IMR-90 (cell line): ENCODE measurements around the gene DOCK1. TPM values are rescaled to one million over a fixed set of nuclear protein-coding genes. Genes with fewer than 3 reads are reported as not detected.
A peak's percentile ranks its signal among the peaks of the same experiment; 100 is the strongest.

ENCODE experiments used
- ATAC-seq: fragments of 200-7000 bp; cut with Tn5 transposase; 2 replicates; pipeline ENCODE4 v1.9.1; 2020; ENCODE audit warnings: low read depth, mild to moderate bottlenecking, moderate library complexity
- BruUV-seq: library from RNA; stranded (reverse); fragments of 400-500 nt; replicated peaks from 2 replicates; lab custom pipeline; 2021; lab: Mats Ljungman, UMichigan
- CTCF ChIA-PET: fragments of 300-600 bp; formaldehyde crosslinking; extraction: SDS; loops from one replicate; lab custom pipeline; 2021; ENCODE audit warnings: antibody characterized with exemption; lab: Yijun Ruan, JAX
- POLR2A ChIA-PET: fragments of 300-600 bp; sonication (Branson Sonifier 250); formaldehyde crosslinking; loops from one replicate; lab custom pipeline; 2022; ENCODE audit warnings: antibody characterized with exemption; ENCODE audit not compliant: unreplicated experiment; lab: Charles Lee
- DNase-seq: peaks from one replicate; pipeline ENCODE4 v3.0.0; 2013
- H2AFZ ChIP-seq: replicated peaks from 2 replicates; pipeline ENCODE3; 2013; ENCODE audit warnings: low read length, mild to moderate bottlenecking; ENCODE audit not compliant: poor library complexity
- H2AK5ac ChIP-seq: 2 replicates; pipeline ENCODE4 v1.6.1; 2013; ENCODE audit warnings: low read depth, low read length, inconsistent platforms
- H2AK9ac ChIP-seq: replicated peaks from 2 replicates; pipeline ENCODE3; 2013; ENCODE audit warnings: mild to moderate bottlenecking, low read depth, low read length, moderate library complexity; ENCODE audit not compliant: poor library complexity
- H2BK120ac ChIP-seq: 2 replicates; pipeline ENCODE4 v1.6.1; 2013; ENCODE audit warnings: low read depth, low read length, inconsistent platforms
- H2BK15ac ChIP-seq: 3 replicates; pipeline ENCODE4 v1.6.1; 2013; ENCODE audit warnings: low read depth, low read length, inconsistent platforms
- H2BK20ac ChIP-seq: 2 replicates; pipeline ENCODE4 v1.6.1; 2013; ENCODE audit warnings: low read depth, mild to moderate bottlenecking, inconsistent platforms, low read length, moderate library complexity
- H2BK5ac ChIP-seq: 2 replicates; pipeline ENCODE4 v1.6.1; 2013; ENCODE audit warnings: mild to moderate bottlenecking, low read depth, low read length, inconsistent platforms; ENCODE audit not compliant: poor library complexity, severe bottlenecking
- H3K14ac ChIP-seq: replicated peaks from 2 replicates; pipeline ENCODE4 v1.6.1; 2013; ENCODE audit warnings: low read depth, low read length, inconsistent platforms
- H3K18ac ChIP-seq: 2 replicates; pipeline ENCODE4 v1.6.1; 2013; ENCODE audit warnings: low read depth, low read length, control low read depth
- H3K23ac ChIP-seq: 2 replicates; pipeline ENCODE4 v1.6.1; 2013; ENCODE audit warnings: low read depth, low read length, inconsistent platforms
- H3K27ac ChIP-seq: 2 replicates; pipeline ENCODE4 v1.5.1; 2013; ENCODE audit warnings: mild to moderate bottlenecking, control low read depth, low read length; ENCODE audit not compliant: insufficient read depth
- H3K27me3 ChIP-seq: 2 replicates; pipeline ENCODE4 v1.6.1; 2013; ENCODE audit warnings: low read length; ENCODE audit not compliant: control insufficient read depth, insufficient read depth
- H3K36me3 ChIP-seq: 2 replicates; pipeline ENCODE4 v1.6.1; 2013; ENCODE audit warnings: low read length, mixed read lengths; ENCODE audit not compliant: control insufficient read depth, insufficient read depth
- H3K4ac ChIP-seq: 2 replicates; pipeline ENCODE4 v1.6.1; 2013; ENCODE audit warnings: low read depth, low read length, inconsistent platforms
- H3K4me1 ChIP-seq: 2 replicates; pipeline ENCODE4 v1.6.1; 2013; ENCODE audit warnings: low read length, mixed read lengths; ENCODE audit not compliant: control insufficient read depth, insufficient read depth
- H3K4me2 ChIP-seq: 2 replicates; pipeline ENCODE4 v1.6.1; 2013; ENCODE audit warnings: low read depth, mild to moderate bottlenecking, control low read depth, low read length, moderate library complexity
- H3K4me3 ChIP-seq: 2 replicates; pipeline ENCODE4 v1.5.1; 2013; ENCODE audit warnings: low read depth, mild to moderate bottlenecking, control low read depth, low read length, moderate library complexity; ENCODE audit not compliant: insufficient read depth
- H3K56ac ChIP-seq: 2 replicates; pipeline ENCODE4 v1.6.1; 2013; ENCODE audit warnings: low read length, inconsistent platforms; ENCODE audit not compliant: insufficient read depth; ENCODE audit errors: extremely low read depth
- H3K79me1 ChIP-seq, 2 experiments: 2 replicates each; pipeline ENCODE4 v1.6.1; 2013; ENCODE audit warnings: low read length in 2 of 2, inconsistent platforms in 1 of 2, low read depth in 1 of 2
- H3K9ac ChIP-seq: 2 replicates; pipeline ENCODE4 v1.6.1; 2013; ENCODE audit warnings: low read depth, low read length, control low read depth
- H3K9me1 ChIP-seq: 2 replicates; pipeline ENCODE4 v1.6.1; 2013; ENCODE audit warnings: low read length, inconsistent platforms; ENCODE audit not compliant: insufficient read depth
- H3K9me3 ChIP-seq: 2 replicates; pipeline ENCODE4 v1.6.1; 2013; ENCODE audit warnings: low read length; ENCODE audit not compliant: control insufficient read depth, insufficient read depth
- H4K20me1 ChIP-seq: 2 replicates; pipeline ENCODE4 v1.6.1; 2013; ENCODE audit warnings: low read length, inconsistent platforms; ENCODE audit not compliant: insufficient read depth
- H4K5ac ChIP-seq: 2 replicates; pipeline ENCODE4 v1.6.1; 2013; ENCODE audit warnings: mild to moderate bottlenecking, low read depth, low read length, control low read depth
- H4K8ac ChIP-seq, 2 experiments: 2 replicates each; pipeline ENCODE4 v1.6.1; 2013; ENCODE audit warnings: low read depth in 2 of 2, low read length in 2 of 2, control low read depth in 1 of 2, inconsistent platforms in 1 of 2
- H4K91ac ChIP-seq: 2 replicates; pipeline ENCODE4 v1.6.1; 2013; ENCODE audit warnings: low read depth, low read length, inconsistent platforms; ENCODE audit not compliant: insufficient read depth
- CEBPB ChIP-seq: IDR thresholded peaks from 2 replicates; pipeline ENCODE4 v1.6.1; 2012; ENCODE audit warnings: low read depth, low read length, improper control_type of control experiment
- MAFK ChIP-seq: IDR thresholded peaks from 2 replicates; pipeline ENCODE4 v1.6.1; 2012; ENCODE audit warnings: low read depth, low read length, improper control_type of control experiment
- MAZ ChIP-seq: IDR thresholded peaks from 2 replicates; pipeline ENCODE4 v1.6.1; 2012; ENCODE audit warnings: low read depth, mild to moderate bottlenecking, low read length, improper control_type of control experiment, moderate library complexity, borderline replicate concordance
- MXI1 ChIP-seq: IDR thresholded peaks from 2 replicates; pipeline ENCODE4 v1.6.1; 2012; ENCODE audit warnings: low read depth, mild to moderate bottlenecking, low read length, moderate library complexity, borderline replicate concordance
- POLR2A ChIP-seq: IDR thresholded peaks from 2 replicates; pipeline ENCODE4 v1.6.1; 2012; ENCODE audit warnings: mild to moderate bottlenecking, low read depth, low read length
- RAD21 ChIP-seq: IDR thresholded peaks from 2 replicates; pipeline ENCODE4 v1.6.1; 2012; ENCODE audit warnings: low read length, improper control_type of control experiment
- RCOR1 ChIP-seq: IDR thresholded peaks from 2 replicates; pipeline ENCODE4 v1.6.1; 2012; ENCODE audit warnings: mild to moderate bottlenecking, low read length, improper control_type of control experiment; ENCODE audit not compliant: insufficient replicate concordance
- RFX5 ChIP-seq: IDR thresholded peaks from 2 replicates; pipeline ENCODE4 v1.8.0; 2012; ENCODE audit warnings: low read depth, mild to moderate bottlenecking, low read length, moderate library complexity
- WGBS, 2 experiments: methylation state at CpG; one replicate each; pipeline versions ENCODE4 v1.1.5 to v1.1.7; 2013; ENCODE audit warnings: missing lambda C conversion rate in 2 of 2; ENCODE audit not compliant: insufficient read length in 1 of 2; ENCODE audit errors: extremely low coverage in 2 of 2; 5-methylcytosine and 5-hydroxymethylcytosine counted together
- dilution Hi-C: fragments of 300-500 bp; cut with HindIII; formaldehyde crosslinking; loops from one replicate; pipeline ENCODE4 v1.14.3; 2018; ENCODE audit warnings: low sequenced_read_pairs; ENCODE audit not compliant: unreplicated experiment
- in situ Hi-C: fragments of 300-500 bp; cut with MboI; formaldehyde crosslinking; loops from 3 replicates; pipeline ENCODE4 v1.14.3; 2019; ENCODE audit warnings: low sequenced_read_pairs, inconsistent platforms, mixed read lengths
- intact Hi-C: fragments of 100-400 bp; cut with micrococcal nuclease; formaldehyde crosslinking; loops from 2 replicates; pipeline ENCODE4 v1.10.0; 2022
- polyA plus RNA-seq, 3 experiments: library from polyadenylated mRNA; depleted of rRNA; stranded (reverse); fragments of >200 nt; gene quantifications; 2 replicates each; pipeline ENCODE4 v1.2.3, GENCODE V29; 2012; ENCODE audit warnings: low replicate concordance in 1 of 3
- total RNA-seq: library from RNA; depleted of rRNA; stranded (reverse); fragments of >200 nt; gene quantifications from 2 replicates; pipeline ENCODE4 v1.2.3, GENCODE V29; 2012
- TF ChIP-seq, protein P1 (sequence below): fragments of 150-350 bp; IDR thresholded peaks from 2 replicates; pipeline ENCODE4 v1.6.1; 2016; ENCODE audit warnings: low read depth, mild to moderate bottlenecking, low read length, moderate library complexity, borderline replicate concordance

The DOCK1 gene
- total and polyA plus RNA-seq, 2 of the 4 experiments (the other 2 are of a cell fraction) = 28.2 to 71.0 TPM

DNA sequence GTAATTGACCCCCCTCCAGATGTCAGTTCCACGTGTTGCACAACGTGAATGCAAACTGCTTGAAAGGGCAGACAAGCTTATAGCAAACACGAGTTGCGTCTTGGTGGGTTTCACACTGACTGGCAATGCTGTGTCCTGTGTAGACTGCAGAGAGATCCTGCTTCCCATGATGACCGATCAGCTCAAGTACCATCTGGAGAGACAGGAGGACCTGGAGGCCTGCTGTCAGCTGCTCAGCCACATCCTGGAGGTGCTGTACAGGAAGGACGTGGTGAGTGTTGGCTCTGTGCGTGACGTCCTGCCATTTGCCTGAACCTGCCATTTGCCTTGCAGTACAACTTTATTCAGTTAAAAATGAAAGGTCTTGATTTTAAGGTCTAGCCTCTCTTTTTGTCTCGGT, 220.1 kb downstream of the DOCK1 start:
- no peak overlapping the region for H3K14ac ChIP-seq
- H4K20me1 ChIP-seq = peaks cover 26% of the 10 kb centered on the region
- H3K9ac ChIP-seq = no peak overlapping the region
- H3K4me2 ChIP-seq = no peak overlapping the region
- no peak overlapping the region for H3K4me3 ChIP-seq
- TF ChIP-seq MAZ = no peak
- TF ChIP-seq CEBPB = 0 out of 2 replicates have a peak, but pooled peaks have one; percentile 4
- TF ChIP-seq, protein P1, sequence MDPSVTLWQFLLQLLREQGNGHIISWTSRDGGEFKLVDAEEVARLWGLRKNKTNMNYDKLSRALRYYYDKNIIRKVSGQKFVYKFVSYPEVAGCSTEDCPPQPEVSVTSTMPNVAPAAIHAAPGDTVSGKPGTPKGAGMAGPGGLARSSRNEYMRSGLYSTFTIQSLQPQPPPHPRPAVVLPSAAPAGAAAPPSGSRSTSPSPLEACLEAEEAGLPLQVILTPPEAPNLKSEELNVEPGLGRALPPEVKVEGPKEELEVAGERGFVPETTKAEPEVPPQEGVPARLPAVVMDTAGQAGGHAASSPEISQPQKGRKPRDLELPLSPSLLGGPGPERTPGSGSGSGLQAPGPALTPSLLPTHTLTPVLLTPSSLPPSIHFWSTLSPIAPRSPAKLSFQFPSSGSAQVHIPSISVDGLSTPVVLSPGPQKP = no peak
- TF ChIP-seq RFX5 = no peak
- no peak for TF ChIP-seq MAFK
- TF ChIP-seq RAD21 = no peak
- TF ChIP-seq MXI1 = no peak
- no peak for TF ChIP-seq POLR2A
- no peak for TF ChIP-seq RCOR1
- no peak overlapping the region for H3K27ac ChIP-seq
- in situ Hi-C loops = no loop called here
- CTCF ChIA-PET = no interaction called here
- H4K91ac ChIP-seq = no peak overlapping the region
- no peak overlapping the region for H2AK5ac ChIP-seq
- H2AK9ac ChIP-seq = no peak overlapping the region
- no peak overlapping the region for H3K4ac ChIP-seq
- peaks cover 27% of the 10 kb centered on the region for H3K36me3 ChIP-seq
- peaks cover 18% of the 10 kb centered on the region; the same call in 1 of the 2 replicates for H3K9me1 ChIP-seq
- DNase-seq (no peak), ATAC-seq (no peak)
- no peak overlapping the region for H3K56ac ChIP-seq
- no peaks in the 10 kb centered on the region for H3K9me3 ChIP-seq
- intact Hi-C loops = no loop called here
- no peak overlapping the region for H2BK5ac ChIP-seq
- H3K18ac ChIP-seq = no peak overlapping the region
- no TSS peak for BruUV-seq
- no peak overlapping the region for H2BK120ac ChIP-seq
- no peak overlapping the region for H4K8ac ChIP-seq
- H3K23ac ChIP-seq = no peak overlapping the region
- no peak overlapping the region for H2AFZ ChIP-seq
- H4K5ac ChIP-seq = no peak overlapping the region
- H2BK20ac ChIP-seq = no peak overlapping the region
- 93% methylated on average over 3 of the region's 9 CpGs; no CpG with 5 or more reads in 1 of the 2 experiments for WGBS, 2 experiments
- POLR2A ChIA-PET = no interaction called here
- H3K27me3 ChIP-seq = no peaks in the 10 kb centered on the region
- peaks cover 7 to 24% of the 10 kb centered on the region in 2 experiments; a peak in 3 of 4 replicates for H3K79me1 ChIP-seq
- dilution Hi-C loops = no loop called here
- H2BK15ac ChIP-seq = no peak overlapping the region
- no peaks in the 10 kb centered on the region for H3K4me1 ChIP-seq
